ENCODE results near the gene CDC42BPA. TPM values are rescaled to one million over a fixed set of nuclear protein-coding genes. Genes with fewer than 3 reads are reported as not detected.

Gene CDC42BPA
- polyA plus RNA-seq, 1 of the 3 experiments (the other 2 are of a cell fraction): 6.8 TPM

GRCh38 chr1:227218870-227219573 is 99.3 kb downstream of the CDC42BPA start:
- CTCF ChIA-PET: interaction anchor here (1.6 kb wide), 1 partner anchor 8 kb away, joined by 4 read pairs; no protein-coding TSS in a partner anchor
- no peak overlapping the region for H3K9ac ChIP-seq
- no peak for DNase-seq
- no peaks in the 10 kb centered on the region for H3K9me3 ChIP-seq
- peaks cover 11% of the 10 kb centered on the region; the same call in 1 of the 2 replicates for H4K20me1 ChIP-seq (ENCODE audit: insufficient read depth)
- WGBS (ENCODE audit: low lambda C conversion rate): 97% methylated on average over 6 of the region's 6 CpGs
- no peak overlapping the region for H3K27ac ChIP-seq (ENCODE audit: low read depth in 2 of 2, low read length in 1 of 2)
- POLR2A ChIA-PET: interaction anchor here (0.6 kb wide), 1 partner anchor 659 kb away, joined by 3 read pairs; no protein-coding TSS in a partner anchor
- TF ChIP-seq USF1 (IDR thresholded peaks at IDR 0.05; ENCODE audit: borderline replicate concordance, low read depth) (no peak), ZBTB33 (IDR thresholded peaks at IDR 0.05; ENCODE audit: borderline replicate concordance, low read depth) (no peak), TCF12 (IDR thresholded peaks at IDR 0.05) (no peak), ELF1 (IDR thresholded peaks at IDR 0.05) (no peak)
- no peaks in the 10 kb centered on the region for H3K27me3 ChIP-seq (ENCODE audit: insufficient read depth)
- no peaks in the 10 kb centered on the region for H3F3A ChIP-seq (replicated peaks; ENCODE audit: insufficient read depth)
- no peaks in the 10 kb centered on the region for H3K36me3 ChIP-seq (replicated peaks in 1 of 2; ENCODE audit: control insufficient read depth in 1 of 2, insufficient read depth in 2 of 2, low read length in 1 of 2)
- no peak overlapping the region for H3K4me3 ChIP-seq (ENCODE audit: low read depth in 2 of 2, low read length in 1 of 2)
- H2AFZ ChIP-seq (ENCODE audit: low read depth): no peak overlapping the region
- H3K4me2 ChIP-seq: no peak overlapping the region
- H3K4me1 ChIP-seq (ENCODE audit: control insufficient read depth in 1 of 2, insufficient read depth in 2 of 2, low read depth in 1 of 2, low read length in 1 of 2): peaks cover 0 to 4% of the 10 kb centered on the region in 2 experiments; a peak in 2 of 4 replicates
- H3K79me2 ChIP-seq (ENCODE audit: insufficient read depth): peaks cover 76% of the 10 kb centered on the region
- H3K9me2 ChIP-seq: no peaks in the 10 kb centered on the region

- no peak overlapping the region for H3K4me2 ChIP-seq
- H3K27ac ChIP-seq (ENCODE audit: low read depth in 2 of 2, low read length in 1 of 2): no peak overlapping the region
- H3K9me3 ChIP-seq: no peaks in the 10 kb centered on the region
- no peak overlapping the region for H3K9ac ChIP-seq
- peaks cover 7 to 9% of the 10 kb centered on the region in 2 experiments for H3K36me3 ChIP-seq (replicated peaks in 1 of 2; ENCODE audit: control insufficient read depth in 1 of 2, insufficient read depth in 2 of 2, low read length in 1 of 2)
- no peak for TF ChIP-seq MAX (IDR thresholded peaks at IDR 0.05; ENCODE audit: low read depth)
- TF ChIP-seq NRF1 (IDR thresholded peaks at IDR 0.05; ENCODE audit: low read depth, low read length): no peak
- H3K9me2 ChIP-seq: no peaks in the 10 kb centered on the region
- H3K79me2 ChIP-seq (ENCODE audit: insufficient read depth): peaks cover 61% of the 10 kb centered on the region
- POLR2A ChIA-PET: no interaction called here
- no peak overlapping the region for H3K4me3 ChIP-seq (ENCODE audit: low read depth in 2 of 2, low read length in 1 of 2)
- no peaks in the 10 kb centered on the region for H3K27me3 ChIP-seq (ENCODE audit: insufficient read depth)
- no peaks in the 10 kb centered on the region for H3F3A ChIP-seq (replicated peaks; ENCODE audit: insufficient read depth)
- H4K20me1 ChIP-seq (ENCODE audit: insufficient read depth): peaks cover 11% of the 10 kb centered on the region; the same call in 1 of the 2 replicates
- WGBS (ENCODE audit: low lambda C conversion rate): 93% methylated on average over 2 of the region's 2 CpGs
- CTCF ChIA-PET: interaction anchor here (0.9 kb wide), 1 partner anchor 18 kb away, joined by 5 read pairs; no protein-coding TSS in a partner anchor
- H3K4me1 ChIP-seq (ENCODE audit: control insufficient read depth in 1 of 2, insufficient read depth in 2 of 2, low read depth in 1 of 2, low read length in 1 of 2): peaks cover 0 to 7% of the 10 kb centered on the region in 2 experiments; a peak in 2 of 4 replicates
- no peak for DNase-seq
- no peak overlapping the region for H2AFZ ChIP-seq (ENCODE audit: low read depth)
Observed at GRCh38 chr1:227215863-227216510, 102.3 kb downstream of the CDC42BPA start.
